IPS-NIHi7 (cell line): ENCODE measurements around the gene IL1RAPL2.
"Not testable (repeated sequence)": the region's sequence is repeated elsewhere in the genome, so short reads cannot be mapped to it uniquely, and the experiment has no call there.

Experiments used
- DNase-seq: peaks from one replicate; pipeline ENCODE4 v3.0.0; 2012; ENCODE audit warnings: mixed read lengths; ENCODE audit errors: extremely low spot score

IL1RAPL2 gene

DNA sequence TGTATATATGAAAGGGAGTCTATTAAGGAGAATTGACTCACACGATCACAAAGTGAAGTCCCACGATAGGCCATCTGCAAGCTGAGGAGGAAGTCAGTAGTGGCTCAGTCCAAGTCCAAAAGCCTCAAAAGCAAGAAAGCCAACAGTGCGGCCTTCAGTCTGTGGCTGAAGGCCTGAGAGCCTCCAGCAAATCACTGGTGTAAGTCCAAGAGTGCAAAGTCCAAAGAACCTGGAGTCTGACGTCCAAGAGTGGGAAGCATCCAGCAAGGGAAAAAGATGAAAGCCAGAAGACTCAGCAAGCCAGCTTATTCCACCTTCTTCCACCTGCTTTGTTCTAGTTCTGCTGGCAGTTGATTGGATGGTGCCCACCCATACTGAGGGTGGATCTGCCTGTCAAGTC is 104.1 kb downstream of the IL1RAPL2 start:
- no peak for DNase-seq

DNA sequence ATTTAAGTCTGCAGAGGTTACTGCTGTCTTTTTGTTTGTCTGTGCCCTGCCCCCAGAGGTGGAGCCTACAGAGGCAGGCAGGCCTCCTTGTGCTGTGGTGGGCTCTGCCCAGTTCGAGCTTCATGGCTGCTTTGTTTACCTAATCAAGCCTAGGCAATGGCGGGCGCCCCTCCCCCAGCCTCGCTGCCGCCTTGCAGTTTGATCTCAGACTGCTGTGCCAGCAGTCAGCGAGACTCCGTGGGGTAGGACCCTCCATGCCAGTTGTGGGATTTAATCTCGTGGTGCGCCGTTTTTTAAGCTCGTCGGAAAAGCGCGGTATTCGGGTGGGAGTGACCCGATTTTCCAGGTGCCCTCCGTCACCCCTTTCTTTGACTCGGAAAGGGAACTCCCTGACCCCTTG is 111.5 kb downstream of the IL1RAPL2 start:
- DNase-seq, result not testable (repeated sequence)

DNA sequence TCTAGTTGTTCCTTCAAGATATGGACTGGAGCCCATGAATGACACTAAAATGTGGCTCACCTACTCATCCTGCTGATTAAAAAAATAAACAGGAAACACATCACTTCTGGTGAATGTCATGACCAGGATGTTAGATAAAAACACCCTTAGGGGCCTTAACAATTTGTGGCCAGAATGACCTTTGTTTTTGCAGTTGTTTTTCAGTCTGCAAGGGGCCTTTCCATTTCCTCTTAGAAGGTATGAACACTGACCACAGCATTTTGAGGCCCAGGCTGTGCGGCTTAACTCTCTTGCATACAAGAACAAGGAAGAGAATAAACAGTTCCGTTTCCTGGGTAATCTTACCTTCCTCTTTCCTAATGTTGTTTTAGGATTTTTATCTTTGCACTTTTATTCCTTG is 113.2 kb downstream of the IL1RAPL2 start:
- no peak for DNase-seq

DNA sequence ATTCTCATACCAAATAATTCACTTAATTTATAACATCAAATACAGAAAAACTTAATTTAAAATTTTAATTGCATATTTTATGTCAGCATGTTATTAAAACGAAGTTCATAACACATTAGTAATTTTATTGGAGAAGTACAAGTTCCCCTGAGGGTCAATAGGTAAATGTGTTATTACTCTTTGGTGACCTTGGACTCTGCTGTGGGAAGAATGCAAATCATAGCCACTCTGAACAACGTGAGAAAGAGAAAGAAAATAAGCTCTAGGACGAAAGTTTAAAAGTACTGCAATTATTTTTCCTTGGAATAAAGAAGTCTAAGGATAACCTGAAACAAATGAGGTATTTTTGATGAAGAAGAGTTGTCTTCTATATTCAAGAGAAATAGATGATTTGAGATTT is 115.2 kb downstream of the IL1RAPL2 start:
- no peak for DNase-seq

DNA sequence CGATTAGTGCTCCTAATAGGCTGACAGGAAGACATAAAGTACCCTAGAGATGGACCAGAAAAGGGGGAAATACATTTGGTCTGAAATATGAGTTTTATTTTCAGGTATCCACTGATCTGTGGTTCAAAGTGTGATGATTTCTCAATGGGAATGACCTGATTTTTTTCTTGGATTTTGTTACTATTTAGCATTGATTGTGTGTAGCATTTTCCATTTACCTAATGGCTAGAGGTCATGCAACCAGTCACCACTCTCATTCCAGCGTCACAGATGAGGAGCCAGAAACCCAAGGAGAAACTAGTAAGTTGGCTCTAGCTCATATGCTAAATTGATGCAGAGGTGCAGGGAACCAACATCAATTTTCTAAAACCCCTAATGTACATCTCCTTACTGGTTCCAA is 118.1 kb downstream of the IL1RAPL2 start:
- DNase-seq, result no peak

DNA sequence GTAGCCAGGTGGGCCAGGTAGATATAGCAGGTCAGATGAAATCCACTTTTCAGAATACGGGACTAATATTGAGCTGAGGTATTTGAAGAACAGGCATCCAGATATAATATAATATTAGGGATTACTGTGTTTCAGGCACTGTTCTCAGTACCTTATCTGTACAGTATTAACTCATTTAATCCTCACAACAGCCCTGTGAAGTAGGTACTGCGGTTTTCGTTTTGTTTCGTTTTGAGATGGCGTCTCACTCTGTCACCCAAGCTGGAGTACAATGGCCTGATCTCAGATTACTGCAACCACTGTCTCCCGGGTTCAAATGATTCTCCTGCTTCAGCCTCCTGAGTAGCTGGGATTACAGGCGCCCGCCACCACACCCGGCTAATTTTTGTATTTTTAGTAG is 129.6 kb downstream of the IL1RAPL2 start:
- no peak for DNase-seq

DNA sequence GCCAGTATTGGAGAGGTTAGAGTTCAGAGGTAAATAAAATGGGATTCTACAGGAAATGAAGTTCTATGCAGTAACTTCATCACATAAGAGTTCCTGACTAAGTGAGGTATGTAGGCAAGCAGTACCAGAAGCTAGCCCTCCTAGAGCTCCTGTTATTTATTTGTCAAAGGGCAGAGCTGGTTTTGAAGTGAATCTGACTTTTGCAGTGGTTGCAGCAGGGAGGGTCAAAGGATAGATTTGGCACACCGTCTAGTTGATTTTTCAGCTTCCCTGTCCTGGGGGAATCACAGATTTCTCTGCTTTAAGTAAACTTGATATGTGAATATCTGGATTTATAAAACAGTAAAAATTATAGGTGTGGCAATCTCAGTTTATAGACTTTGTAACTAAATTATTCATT is 130.7 kb downstream of the IL1RAPL2 start:
- no peak for DNase-seq

DNA sequence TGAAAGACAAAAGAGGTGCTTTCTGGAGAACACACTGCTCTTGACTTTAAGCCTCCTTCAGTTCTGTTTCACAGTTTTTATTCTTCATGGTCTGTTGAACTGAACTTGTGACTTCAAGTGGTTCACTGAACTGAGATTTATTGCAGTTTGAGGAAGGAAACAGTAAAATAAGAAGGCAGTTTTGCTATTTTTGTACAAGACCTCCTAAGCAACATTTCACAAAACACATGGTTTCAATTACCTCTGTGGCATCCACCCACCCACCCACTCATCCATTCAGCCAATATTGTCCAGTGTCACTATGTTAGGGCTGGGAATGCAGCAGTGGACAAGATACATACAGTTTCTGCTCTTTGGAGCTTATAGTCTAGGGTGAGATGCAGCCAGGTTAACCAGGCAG is 131.3 kb downstream of the IL1RAPL2 start:
- DNase-seq, result no peak

DNA sequence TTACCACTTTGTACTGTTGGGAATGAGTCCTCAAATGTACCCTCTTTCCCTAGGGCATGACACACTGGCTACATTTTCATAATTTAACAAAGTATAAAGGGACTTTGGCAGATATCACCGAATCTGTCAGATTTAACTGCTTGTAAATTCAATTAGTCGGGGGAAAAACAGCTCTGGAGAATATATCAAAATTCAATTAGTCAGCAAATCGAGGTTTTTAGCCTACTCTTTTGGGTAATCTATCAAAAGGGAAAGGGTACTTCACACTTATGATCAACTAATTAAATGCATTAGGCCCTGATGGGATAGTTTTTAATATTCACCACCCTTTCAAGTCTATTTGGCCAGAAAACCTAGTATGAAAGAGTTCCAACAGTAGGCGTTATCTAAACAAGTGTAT is 141.0 kb downstream of the IL1RAPL2 start:
- DNase-seq, result no peak

DNA sequence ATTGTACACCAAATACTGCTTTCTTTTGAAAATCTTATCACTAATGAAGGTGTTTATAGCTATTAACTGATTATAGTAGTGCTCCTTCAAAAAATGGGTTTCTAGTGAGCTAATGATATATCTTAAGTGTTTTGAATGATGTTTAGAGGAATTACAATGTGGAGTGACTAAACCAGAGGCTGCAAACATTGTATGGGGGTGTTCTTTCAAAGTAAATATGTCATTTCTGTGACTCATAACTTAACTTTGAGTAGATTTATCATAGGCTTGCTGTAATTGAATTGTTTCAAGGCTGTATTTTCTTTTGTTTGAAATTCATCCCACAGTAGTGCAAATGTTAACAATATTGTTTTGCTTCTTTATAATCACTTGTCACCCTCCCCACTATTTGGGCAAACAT is 141.6 kb downstream of the IL1RAPL2 start:
- DNase-seq, result no peak

DNA sequence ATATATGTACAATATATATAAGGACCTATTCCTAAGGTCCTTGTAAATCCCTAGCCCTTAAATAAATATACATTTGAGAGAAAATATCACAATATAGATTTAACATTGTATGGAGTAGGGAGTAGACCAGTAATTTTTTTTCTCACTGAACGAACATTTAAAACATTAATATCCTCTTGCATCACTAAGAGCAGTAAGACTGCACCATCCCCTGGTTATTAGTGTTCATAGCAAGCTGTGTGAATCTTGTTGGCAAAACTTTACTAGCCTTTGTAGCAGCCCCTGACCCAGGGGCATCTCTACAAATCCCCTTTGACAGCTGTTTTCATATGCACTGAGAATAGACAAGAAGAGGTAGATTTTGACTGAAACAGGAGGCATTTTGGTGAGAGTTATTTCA is 146.5 kb downstream of the IL1RAPL2 start:
- DNase-seq, result no peak

DNA sequence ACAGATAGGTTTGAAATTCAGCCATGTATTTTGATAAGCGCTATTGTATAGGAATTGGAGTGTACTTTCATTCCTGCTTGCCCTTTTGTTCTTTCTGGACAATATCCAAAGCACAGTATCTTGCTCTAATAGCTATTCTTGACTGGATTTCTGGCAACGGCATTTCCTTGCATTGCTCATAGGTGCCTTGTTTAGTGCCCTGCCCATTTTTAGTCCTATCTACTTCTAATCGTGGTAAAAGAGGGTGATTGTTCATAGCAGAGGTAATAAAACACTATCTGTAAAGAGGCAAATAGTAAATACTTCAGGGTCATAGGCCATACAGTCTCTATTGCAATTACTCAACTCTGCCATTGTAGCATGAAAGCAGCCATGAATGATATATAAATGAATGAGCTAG is 155.9 kb downstream of the IL1RAPL2 start:
- DNase-seq, result no peak

DNA sequence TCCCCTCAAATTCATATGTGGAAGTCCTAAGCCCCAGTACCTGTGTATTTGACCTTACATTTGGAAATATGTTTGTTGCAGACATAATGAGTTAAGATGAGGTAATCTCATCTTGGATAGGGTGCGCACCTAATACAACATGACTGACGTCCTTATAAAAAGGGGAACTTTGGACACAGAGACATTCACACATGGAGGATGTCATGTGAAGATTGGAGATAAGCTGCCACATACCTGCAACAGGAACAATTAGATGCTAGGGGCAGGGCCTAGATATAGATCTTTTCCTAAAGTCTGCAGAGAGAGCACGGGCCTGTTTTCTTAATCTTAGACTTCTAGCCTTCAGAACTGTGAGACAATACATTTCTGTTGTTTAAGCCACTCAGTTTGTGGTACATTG is 162.5 kb downstream of the IL1RAPL2 start:
- no peak for DNase-seq

DNA sequence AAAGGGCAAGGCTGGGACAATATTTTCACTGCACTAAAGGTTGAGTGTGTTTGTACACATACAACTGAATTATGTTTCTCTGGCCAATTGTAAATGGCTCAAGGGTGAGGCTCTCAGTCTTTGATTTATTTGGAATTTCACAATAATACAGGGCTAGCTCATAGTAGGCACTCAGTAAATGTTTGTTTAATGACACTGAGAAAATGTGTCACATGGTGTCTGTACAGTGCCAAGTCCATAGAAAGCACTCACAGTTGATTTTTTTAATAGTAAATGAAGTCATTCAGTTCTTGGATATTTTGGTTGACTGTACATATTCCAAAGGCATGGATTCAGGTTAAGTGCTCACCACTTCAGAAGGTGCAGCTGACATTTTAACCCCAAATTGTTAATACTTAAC is 176.4 kb downstream of the IL1RAPL2 start:
- DNase-seq, result no peak

DNA sequence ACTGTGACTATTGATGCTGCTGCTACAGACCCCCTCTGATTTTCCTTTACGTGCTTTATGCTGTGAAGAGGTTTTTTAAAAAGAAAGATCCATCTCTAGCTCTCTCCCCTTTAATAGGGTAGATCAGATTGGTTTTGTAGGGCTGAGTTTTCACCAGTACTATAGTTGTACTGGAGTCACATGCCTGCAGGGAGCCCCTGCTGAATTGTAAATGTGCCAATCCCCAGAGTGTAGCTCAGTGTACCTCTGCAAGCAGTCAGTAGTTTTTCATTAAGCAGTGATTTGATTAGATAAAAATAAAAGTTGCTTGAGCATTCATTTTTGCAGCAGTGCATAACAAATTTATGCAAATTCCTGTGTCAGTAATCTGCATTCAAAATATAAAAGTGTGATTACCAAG is 179.2 kb downstream of the IL1RAPL2 start:
- peak; percentile 15 for DNase-seq

DNA sequence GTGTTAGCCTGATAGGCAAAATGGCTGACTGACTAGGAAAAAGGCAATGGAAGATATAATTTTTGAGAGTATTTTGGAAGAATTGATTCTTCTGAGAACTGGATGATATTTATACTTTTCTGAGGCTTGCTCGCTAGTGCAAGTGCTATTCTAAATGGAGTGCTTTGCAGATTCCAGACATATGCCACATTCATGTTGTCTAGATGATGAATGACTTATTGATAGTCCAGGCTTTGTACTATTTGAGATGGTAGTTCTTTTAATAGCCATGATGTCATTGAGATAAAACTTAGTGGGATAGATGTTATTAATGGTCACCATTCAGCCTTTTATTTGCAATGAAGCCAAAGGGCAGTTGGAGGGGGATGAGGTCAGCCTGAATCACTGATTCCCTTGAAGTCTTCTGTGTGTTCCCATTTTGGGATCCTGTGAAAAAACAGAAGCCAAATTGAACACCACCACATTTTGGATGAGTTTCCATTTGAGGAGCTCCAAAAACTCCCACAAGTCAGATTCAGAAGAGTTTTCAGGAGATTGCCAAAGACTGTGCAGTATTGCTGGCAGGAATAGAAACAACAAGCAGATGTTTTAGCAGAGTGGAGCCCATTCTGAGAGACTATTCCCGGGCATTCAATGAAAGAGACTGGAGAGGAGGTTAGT is 184.1 kb downstream of the IL1RAPL2 start:
- DNase-seq, result no peak

DNA sequence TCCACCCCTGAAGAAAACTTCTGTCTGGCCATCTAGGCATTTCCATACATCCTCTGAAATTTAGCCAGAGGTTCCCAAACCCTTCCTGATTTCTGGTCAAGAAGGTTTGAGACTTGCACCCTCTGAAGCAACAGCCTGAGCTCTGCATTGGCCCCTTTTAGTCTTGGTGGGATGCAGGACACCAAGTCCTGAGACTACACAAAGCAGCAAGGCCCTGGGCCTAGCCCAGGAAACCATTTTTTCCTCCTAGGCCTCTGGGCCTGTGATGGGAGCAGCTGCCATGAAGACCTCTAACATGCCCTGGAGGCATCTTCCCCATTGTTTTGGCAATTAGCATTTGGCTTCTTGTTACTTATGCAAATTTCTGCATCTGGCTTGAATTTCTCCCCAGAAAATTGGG is 196.6 kb downstream of the IL1RAPL2 start:
- DNase-seq, result no peak

DNA sequence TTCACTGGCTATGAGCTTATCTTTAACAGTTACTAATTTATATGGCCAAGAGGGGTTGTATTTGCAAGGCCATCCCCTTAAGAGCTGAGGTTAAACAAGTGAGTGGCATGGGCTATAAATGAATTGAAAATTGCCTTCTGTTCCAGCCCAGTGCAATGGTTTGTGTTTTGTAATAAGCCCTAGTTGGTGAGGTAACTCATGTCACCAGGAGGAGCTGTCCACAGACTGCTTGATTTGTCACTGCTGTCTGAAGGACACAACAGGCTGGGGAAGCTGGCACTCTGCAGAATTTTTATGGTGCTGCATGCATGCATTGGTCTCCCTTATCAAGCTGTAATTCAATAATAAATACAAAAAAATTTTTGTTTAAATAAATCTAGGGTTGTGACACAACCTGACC is 223.8 kb downstream of the IL1RAPL2 start:
- peak; percentile 22 for DNase-seq

DNA sequence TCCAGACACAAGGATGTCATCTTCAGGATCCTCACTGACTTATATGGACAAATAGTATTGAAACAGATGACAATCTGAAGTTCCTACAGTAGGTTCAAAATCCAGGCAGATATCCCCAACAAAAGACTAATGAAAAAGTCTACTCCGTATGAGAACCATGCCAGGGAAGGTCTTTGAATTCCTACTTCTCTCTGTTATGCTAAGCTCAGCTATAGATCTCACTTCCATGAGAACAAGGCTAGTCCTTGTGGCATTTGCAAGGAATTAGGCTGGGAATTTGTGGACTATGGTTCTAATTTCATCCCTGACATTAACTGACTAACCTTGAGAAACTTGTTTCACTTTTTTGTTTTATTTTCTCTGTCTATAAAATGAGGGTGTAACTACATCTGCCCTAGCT is 229.8 kb downstream of the IL1RAPL2 start:
- peak; percentile 20 for DNase-seq

DNA sequence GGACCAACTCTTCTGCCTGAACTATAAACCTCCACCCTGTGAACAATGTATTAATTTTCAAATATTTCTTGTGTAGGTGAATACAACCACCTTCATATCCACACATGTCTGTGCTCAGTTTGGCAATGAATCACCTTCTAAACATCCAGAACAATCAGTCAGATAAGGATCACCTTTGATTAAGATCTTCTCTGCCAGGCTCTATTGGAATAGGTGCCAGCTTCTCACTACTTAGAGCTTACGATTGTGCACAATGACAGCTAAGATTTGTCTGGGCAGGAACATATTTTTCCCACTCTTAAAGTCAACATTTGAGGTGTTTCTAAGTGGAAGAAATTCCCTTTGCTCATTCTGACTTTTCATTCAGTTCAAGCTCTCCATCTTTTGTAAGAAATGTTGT is 237.2 kb downstream of the IL1RAPL2 start:
- DNase-seq, result no peak

DNA sequence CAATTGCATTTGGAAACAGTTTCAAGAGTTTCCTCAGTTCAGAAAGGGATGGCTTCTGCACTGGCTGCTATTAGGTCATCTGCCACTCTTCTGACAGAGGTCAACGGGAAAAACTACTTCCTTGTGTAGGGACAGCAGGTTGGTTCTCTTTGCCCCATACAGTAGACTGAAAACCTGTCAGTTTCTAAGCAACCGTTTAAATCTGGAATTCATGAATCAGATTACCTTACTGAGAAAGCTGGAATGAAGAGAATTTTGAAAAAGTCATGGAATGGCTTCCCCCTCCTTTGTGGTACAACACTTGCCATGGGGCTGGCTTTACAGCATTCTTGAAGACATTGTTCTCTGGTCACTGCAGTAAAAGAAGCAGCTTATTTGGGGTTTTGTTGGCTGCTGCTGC is 240.3 kb downstream of the IL1RAPL2 start:
- DNase-seq, result no peak

DNA sequence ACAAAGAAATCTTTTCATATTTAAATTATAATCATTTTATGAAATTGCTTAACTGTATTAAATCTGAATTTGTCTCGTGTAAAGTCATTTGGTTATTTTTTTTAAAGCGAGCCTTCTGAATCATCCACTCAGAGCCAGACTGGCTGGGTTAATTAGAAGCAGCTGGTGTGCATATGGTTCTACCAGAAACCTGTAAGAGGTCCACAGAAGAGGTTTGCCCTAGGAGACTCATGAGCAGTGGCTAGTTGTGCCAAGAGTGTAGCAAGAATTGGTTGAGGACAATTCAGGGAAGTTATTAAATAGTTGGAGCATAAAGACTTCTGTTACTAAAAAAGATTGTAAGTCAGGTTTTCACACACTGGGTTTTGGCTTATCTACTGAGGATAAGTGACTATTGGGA is 267.4 kb downstream of the IL1RAPL2 start:
- DNase-seq, result no peak

DNA sequence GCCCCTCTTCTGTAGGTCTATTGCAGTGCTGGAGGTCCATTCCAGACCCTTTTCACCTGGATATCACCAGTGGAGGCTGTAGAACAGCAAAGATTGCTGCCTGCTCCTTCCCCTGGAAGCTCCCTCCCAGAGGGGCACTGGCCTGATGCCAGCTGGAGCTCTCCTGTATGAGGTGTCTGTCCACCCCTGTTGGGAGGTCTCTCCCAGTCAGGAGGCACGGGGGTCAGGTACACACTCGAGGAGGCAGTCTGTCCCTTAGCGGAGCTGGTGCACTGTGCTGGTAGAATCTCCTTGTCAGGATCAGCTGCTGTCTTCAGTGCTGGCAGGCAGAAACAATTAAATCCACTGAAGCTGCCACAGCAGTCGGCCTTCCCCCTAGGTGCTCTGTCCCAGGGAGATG is 276.6 kb downstream of the IL1RAPL2 start:
- DNase-seq, result no peak

DNA sequence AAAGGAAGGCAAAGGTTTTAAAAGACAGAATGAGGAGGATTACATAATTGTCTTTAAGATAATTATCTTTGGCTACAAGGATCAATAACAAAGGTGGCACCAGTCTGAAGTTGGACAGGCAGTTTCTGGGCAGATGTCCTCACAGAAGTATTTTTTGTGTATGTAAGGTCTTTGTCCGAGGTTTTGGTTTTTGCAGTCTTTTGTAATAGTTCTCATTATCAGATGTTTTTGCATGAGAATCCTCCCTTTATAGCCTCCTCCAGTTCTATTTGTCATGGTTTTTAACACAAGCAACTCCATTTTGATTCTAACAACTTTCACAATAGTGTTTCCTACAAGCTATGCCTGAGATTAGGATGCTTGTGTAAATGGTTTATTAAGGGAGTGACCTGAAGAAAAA is 286.2 kb downstream of the IL1RAPL2 start:
- DNase-seq, result no peak

DNA sequence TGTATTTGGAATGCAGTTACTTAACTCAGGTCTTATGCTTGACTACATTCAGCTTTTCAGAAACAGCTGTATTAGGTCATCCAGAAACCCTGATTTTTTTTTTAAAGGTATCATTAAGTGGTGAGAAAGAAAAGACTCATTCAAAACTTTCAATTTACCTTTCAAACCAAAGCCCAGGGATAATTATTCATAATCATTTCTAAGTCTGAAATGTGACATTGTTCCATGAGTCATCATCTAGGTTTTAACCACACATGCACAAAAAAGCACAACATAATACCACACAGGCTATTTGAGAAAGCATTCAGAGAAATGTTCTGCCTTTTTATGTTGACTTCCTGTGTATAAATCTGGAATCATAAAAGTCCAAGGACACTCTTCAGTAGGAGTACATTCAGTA is 288.2 kb downstream of the IL1RAPL2 start:
- DNase-seq, result no peak
